ENCODE measurements around the gene DPYD.
"Not testable (repeated sequence)": the region's sequence is repeated elsewhere in the genome, so short reads cannot be mapped to it uniquely, and the experiment has no call there.

Gene DPYD

GRCh38 chr1:97349794-97350193 lies 571.0 kb downstream of the DPYD start:
- not testable (repeated sequence) for DNase-seq

- no peak for DNase-seq
Measured at GRCh38 chr1:97348599-97349265, 572.1 kb downstream of the DPYD start.

GRCh38 chr1:97340951-97341350 lies 579.9 kb downstream of the DPYD start:
- DNase-seq: no peak

GRCh38 chr1:97338347-97338746 lies 582.5 kb downstream of the DPYD start:
- no peak for DNase-seq

GRCh38 chr1:97337250-97338030 lies 583.4 kb downstream of the DPYD start:
- no peak for DNase-seq

GRCh38 chr1:97334454-97334853 lies 586.4 kb downstream of the DPYD start:
- no peak for DNase-seq

- DNase-seq: no peak
Measured at GRCh38 chr1:97332716-97333115, 588.1 kb downstream of the DPYD start.

- no peak for DNase-seq
Measured at GRCh38 chr1:97331165-97331564, 589.7 kb downstream of the DPYD start.

GRCh38 chr1:97314685-97315084 lies 606.1 kb downstream of the DPYD start:
- no peak for DNase-seq

GRCh38 chr1:97308131-97308530 lies 612.7 kb downstream of the DPYD start:
- DNase-seq: no peak

GRCh38 chr1:97307568-97307967 lies 613.3 kb downstream of the DPYD start:
- no peak for DNase-seq

- DNase-seq: no peak
Measured at GRCh38 chr1:97307151-97307550, 613.7 kb downstream of the DPYD start.

GRCh38 chr1:97306504-97306903 lies 614.3 kb downstream of the DPYD start:
- DNase-seq: no peak

- DNase-seq: no peak
Measured at GRCh38 chr1:97304366-97304765, 616.5 kb downstream of the DPYD start.

- no peak for DNase-seq
Measured at GRCh38 chr1:97298966-97299365, 621.9 kb downstream of the DPYD start.

- no peak for DNase-seq
Measured at GRCh38 chr1:97297611-97298010, 623.2 kb downstream of the DPYD start.

- no peak for DNase-seq
Measured at GRCh38 chr1:97281962-97282361, 638.9 kb downstream of the DPYD start.

GRCh38 chr1:97277891-97278654 lies 642.8 kb downstream of the DPYD start:
- DNase-seq: no peak

GRCh38 chr1:97271916-97272788 lies 648.7 kb downstream of the DPYD start:
- no peak for DNase-seq

GRCh38 chr1:97270508-97271307 lies 650.1 kb downstream of the DPYD start:
- DNase-seq: no peak

GRCh38 chr1:97265630-97266029 lies 655.2 kb downstream of the DPYD start:
- DNase-seq: no peak

- no peak for DNase-seq
Measured at GRCh38 chr1:97262842-97263241, 658.0 kb downstream of the DPYD start.

All from NCI-H2081 treated with DMSO at 0.1 percent for 48 hours (cell line).